Measurements from ENCODE around the gene ZBP1.

- TF ChIP-seq, protein P1, sequence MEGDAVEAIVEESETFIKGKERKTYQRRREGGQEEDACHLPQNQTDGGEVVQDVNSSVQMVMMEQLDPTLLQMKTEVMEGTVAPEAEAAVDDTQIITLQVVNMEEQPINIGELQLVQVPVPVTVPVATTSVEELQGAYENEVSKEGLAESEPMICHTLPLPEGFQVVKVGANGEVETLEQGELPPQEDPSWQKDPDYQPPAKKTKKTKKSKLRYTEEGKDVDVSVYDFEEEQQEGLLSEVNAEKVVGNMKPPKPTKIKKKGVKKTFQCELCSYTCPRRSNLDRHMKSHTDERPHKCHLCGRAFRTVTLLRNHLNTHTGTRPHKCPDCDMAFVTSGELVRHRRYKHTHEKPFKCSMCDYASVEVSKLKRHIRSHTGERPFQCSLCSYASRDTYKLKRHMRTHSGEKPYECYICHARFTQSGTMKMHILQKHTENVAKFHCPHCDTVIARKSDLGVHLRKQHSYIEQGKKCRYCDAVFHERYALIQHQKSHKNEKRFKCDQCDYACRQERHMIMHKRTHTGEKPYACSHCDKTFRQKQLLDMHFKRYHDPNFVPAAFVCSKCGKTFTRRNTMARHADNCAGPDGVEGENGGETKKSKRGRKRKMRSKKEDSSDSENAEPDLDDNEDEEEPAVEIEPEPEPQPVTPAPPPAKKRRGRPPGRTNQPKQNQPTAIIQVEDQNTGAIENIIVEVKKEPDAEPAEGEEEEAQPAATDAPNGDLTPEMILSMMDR (conservative IDR thresholded peaks at IDR 0.05; ENCODE audit: low read depth, low read length), result no peak
- no peak for TF ChIP-seq EZH2phosphoT487 (IDR thresholded peaks at IDR 0.05; ENCODE audit: borderline replicate concordance, low read length)
These were observed 43.3 kb downstream of the ZBP1 start for GRCh38 chr20:57576617-57577550.
